Hypothalamus (tissue), 51 donors: ENCODE results near the gene FBRSL1.
"Not testable (repeated sequence)": the region's sequence is repeated elsewhere in the genome, so short reads cannot be mapped to it uniquely, and the experiment has no call there.

Experiments used
- DNase-seq, 51 donors: peaks; one replicate each; lab custom pipeline; 2025; lab: John Stamatoyannopoulos, UW

Gene FBRSL1

DNA sequence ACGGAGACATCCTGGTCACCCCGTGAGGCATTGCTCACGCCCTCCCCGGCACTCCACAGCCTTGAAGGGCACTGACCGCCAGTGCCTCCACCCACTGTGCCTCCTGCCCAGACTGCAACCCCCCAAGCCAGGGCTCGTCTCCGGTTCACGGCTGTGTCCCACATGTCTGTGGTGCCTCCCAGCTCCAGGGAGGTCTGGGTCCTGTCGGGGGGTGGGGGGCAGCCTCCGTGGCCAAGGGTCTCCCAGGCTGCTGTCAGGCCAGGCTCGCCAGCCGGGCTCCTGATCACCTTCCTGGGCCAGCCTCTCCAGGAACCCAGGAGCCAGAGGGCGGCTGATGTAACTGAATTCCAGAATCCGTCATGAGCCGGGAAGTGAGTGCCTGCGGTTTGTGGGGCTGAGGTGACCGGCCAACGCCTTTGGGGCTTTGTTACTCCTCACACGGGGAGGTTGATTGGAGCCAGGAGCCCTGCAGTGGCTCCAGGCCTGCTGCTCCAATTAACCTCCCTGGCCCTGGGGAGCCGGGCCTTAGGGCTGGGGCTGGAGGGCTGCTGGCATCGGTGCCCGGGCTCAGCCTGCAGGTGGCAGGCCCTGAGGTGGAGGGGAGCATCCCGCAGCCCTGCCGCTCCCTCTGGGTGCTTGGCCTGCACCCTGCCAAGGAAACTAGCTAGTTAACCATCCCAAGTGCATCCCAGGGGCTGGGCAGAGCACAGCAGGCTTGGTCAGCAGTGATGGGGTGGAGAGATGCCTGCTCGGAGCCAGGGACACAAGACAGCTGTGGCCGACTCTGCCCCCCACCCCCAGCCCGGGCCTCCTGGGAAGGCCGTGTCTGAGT lies 36.4 kb upstream of the FBRSL1 start:
- DNase-seq: no peak

- no peak for DNase-seq
Measured at GRCh38 chr12:132454193-132454932, 35.6 kb upstream of the FBRSL1 start.

- no peak for DNase-seq
Measured at GRCh38 chr12:132454933-132455418, 35.0 kb upstream of the FBRSL1 start.

GRCh38 chr12:132455565-132455964 lies 34.4 kb upstream of the FBRSL1 start:
- no peak for DNase-seq

GRCh38 chr12:132456186-132456943 lies 33.6 kb upstream of the FBRSL1 start:
- no peak for DNase-seq

- DNase-seq: no peak
Measured at GRCh38 chr12:132456944-132457495, 32.9 kb upstream of the FBRSL1 start.

DNA sequence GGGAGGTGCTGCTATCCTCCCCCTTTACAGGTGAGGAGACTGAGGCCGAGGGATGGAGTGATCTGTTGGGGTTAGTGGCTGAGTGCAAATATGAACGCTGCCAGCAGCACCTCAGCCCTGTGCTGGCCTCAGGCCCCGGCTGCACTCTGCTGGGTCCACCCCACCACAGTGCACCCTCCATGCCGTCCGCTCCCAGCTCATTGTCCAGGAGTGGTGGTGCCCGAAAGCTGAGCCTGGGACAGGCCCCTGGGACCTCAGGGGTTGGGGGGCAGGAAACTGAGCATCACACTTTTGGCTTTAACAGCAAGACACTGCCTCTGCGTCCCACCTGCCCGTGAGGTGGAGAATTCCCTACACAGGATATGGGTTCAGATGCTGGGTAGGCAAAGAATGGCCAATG lies 31.5 kb upstream of the FBRSL1 start:
- DNase-seq: no peak

- no peak for DNase-seq
Measured at GRCh38 chr12:132458846-132459641, 30.9 kb upstream of the FBRSL1 start.

GRCh38 chr12:132460571-132460970 lies 29.4 kb upstream of the FBRSL1 start:
- no peak for DNase-seq

- no peak for DNase-seq
Measured at GRCh38 chr12:132461526-132461925, 28.4 kb upstream of the FBRSL1 start.

- no peak for DNase-seq
Measured at GRCh38 chr12:132462788-132463187, 27.2 kb upstream of the FBRSL1 start.

- not testable (repeated sequence) for DNase-seq
Measured at GRCh38 chr12:132463284-132463924, 26.5 kb upstream of the FBRSL1 start.

DNA sequence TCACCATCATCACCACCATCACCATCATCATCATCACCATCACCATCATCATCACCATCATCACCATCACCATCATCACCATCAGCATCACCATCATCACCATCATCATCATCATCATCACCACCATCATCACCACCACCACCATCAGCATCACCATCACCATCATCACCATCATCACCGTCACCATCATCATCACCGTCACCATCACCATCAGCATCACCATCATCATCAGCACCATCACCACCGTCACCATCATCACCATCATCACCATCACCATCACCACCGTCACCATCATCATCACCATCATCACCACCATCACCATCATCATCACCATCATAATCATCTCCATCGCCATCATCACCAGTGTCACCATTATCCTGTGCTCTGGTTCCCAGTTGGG lies 25.6 kb upstream of the FBRSL1 start:
- not testable (repeated sequence) for DNase-seq

DNA sequence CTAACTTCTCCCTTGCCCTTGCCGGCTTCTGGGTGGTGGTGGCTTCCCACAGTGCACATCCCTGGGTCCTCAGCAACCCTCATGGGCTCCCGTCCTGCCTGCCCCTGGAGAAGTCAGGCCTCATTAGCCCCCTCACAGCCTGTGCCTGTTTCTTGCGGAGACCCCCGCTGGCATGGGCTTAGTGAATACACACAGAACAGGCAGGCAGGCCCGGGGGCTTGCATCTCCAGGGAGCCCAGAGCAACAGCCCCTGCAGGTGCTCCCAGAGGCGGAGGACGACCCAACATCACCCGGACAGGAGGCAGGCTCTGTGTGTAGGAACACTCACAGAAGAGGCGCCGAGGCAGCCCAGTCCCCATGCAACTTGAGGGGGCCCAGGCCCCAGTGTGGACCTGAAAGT lies 25.1 kb upstream of the FBRSL1 start:
- DNase-seq: no peak

DNA sequence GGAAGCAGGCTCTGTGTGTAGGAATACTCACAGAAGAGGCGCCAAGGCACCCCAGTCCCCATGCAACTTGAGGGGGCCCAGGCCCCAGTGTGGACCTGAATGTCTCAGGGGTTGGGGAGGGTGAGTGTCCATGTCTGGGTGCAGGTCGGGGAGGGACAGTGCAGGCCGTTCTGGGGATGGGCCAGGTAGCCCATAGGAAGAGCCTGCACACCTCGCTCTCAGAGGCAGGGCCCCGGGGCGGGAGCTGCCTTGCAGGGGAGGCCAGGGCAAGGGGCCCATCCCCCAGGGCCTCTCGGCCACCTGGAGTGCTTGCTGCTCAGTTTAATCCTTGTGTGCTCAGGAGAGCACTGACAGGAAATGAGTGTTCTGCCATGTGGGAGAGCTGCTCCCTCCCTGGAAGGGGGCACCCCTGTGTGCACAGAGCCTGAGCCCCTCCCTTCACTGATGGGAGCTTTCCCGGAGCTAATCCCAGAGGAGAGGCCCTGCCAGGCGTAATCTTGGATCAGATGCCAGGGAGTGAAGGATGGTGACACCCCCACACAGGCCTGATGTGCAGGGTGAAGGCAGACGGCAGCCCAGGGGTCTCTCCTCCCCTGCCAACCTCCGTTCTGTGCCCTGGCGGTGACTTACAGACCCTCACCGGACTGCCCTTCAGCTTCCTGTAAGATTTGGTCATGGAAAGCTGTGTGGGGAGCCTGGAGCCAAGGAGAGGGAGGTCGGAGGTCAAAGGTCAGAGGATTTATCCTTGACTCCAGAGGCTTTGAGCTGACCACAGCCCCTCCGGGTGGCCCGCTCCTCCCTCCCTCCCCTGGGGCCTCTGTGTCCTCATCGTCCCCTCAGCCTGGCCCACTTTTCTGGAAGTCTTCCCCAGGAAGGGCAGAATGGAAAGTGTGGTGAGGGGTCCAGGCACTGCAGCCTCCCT lies 24.4 kb upstream of the FBRSL1 start:
- DNase-seq: no peak

DNA sequence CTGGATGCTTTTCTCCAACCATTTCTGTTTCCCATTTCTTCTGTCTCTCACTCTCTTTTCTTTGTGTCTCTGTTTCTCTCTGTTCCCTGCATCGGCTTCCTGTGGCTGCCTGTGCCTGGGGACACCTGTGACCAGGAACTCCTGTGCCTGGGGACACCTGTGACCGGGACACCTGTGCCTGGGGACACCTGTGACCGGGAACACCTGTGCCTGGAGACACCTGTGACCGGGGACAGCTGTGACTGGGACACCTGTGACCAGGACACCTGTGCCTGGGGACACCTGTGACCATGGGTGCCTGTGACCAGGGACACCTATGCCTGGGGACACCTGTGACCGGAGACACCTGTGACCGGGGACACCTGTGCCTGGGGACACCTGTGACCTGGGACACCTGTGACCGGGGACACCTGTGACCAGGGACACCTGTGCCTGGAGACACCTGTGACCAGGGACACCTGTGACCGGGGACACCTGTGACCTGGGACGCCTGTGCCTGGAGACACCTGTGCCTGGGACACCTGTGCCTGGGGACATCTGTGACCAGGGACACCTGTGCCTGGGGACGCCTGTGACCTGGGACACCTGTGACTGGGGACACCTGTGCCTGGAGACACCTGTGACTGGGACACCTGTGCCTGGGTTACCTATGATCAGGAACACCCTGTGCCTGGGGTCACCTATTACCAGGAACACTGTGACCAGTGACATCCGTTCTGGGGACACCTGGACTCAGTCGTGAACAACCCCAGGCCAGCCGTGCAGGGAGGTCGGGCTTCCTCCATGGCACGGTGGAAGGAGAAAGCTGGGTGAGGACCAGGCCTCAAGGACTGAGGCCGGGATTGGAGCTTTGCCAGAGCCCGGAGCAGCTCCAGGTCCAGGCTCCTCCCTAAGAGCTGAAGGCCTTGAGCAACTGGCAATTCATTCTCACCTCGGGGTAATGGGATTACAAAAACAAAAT lies 23.4 kb upstream of the FBRSL1 start:
- DNase-seq: no peak

GRCh38 chr12:132467511-132467910 lies 22.4 kb upstream of the FBRSL1 start:
- no peak for DNase-seq
